K562 treated with DMSO at 1 percent for 24 hours (cell line): ENCODE measurements around the gene TMEM205. TPM values are rescaled to one million over a fixed set of nuclear protein-coding genes. Genes with fewer than 3 reads are reported as not detected.

Source experiments
- total RNA-seq: library from RNA; unstranded; fragments of 300-600 nt; gene quantifications from 2 replicates; pipeline ENCODE4 v1.2.3, GENCODE V29; 2022; ENCODE audit warnings: low read depth; ENCODE audit not compliant: insufficient read depth

The TMEM205 gene
- total RNA-seq = 107 and 112 TPM in 2 replicates

GRCh38 chr19:11346104-11346940 lies at the start of gene TMEM205, which contains the start of gene CCDC159:
TMEM205 (minus strand) TSS chr19:11346268; CDS start chr19:11345619, 649 bp downstream.
CCDC159 (plus strand) TSS chr19:11346519; CDS start chr19:11346607, 88 bp downstream.

GRCh38 chr19:11374433-11375142 lies 28.5 kb upstream of the TMEM205 start, which contains the start of gene SWSAP1:
SWSAP1 (plus strand) TSS chr19:11374666; CDS start chr19:11374681, 15 bp downstream.

GRCh38 chr19:11355160-11356073 lies 9.3 kb upstream of the TMEM205 start, which contains the start of gene PLPPR2:
PLPPR2 (plus strand) TSS chr19:11355432; CDS start chr19:11357674, 2,242 bp downstream.

GRCh38 chr19:11339254-11340098 lies 6.6 kb downstream of the TMEM205 start, which contains the start of gene RAB3D:
RAB3D (minus strand) TSS chr19:11339657; CDS start chr19:11337399, 2,258 bp downstream.

GRCh38 chr19:11295665-11296245 lies 50.3 kb downstream of the TMEM205 start, which contains the start of gene TSPAN16:
TSPAN16 (plus strand) TSS chr19:11296160; CDS start chr19:11296298, 138 bp downstream.

Other genes with a start within 250 kb of the TMEM205 start
- gene SPC24, start 190.5 kb downstream of the TMEM205 start, total RNA-seq = 40.1 and 40.5 TPM in 2 replicates
- 44.3 and 58.6 TPM in 2 replicates for gene KANK2, start 148.7 kb downstream of the TMEM205 start, total RNA-seq
- gene ANGPTL8, start 106.6 kb downstream of the TMEM205 start, total RNA-seq = not detected in 2 replicates
- 12.1 and 12.5 TPM in 2 replicates for gene DOCK6, start 83.7 kb downstream of the TMEM205 start, total RNA-seq
- gene TSPAN16, start 50.1 kb downstream of the TMEM205 start, total RNA-seq = not detected in 2 replicates
- 5.1 and 5.7 TPM in 2 replicates for gene RAB3D, start 6.6 kb downstream of the TMEM205 start, total RNA-seq
- gene CCDC159, start 251 bp upstream of the TMEM205 start, total RNA-seq = 14.3 and 19.7 TPM in 2 replicates
- gene PLPPR2, start 9.2 kb upstream of the TMEM205 start, total RNA-seq = 41.0 and 41.2 TPM in 2 replicates
- gene SWSAP1, start 28.4 kb upstream of the TMEM205 start, total RNA-seq = 3.0 and 5.2 TPM in 2 replicates
- gene EPOR, start 38.0 kb upstream of the TMEM205 start, total RNA-seq = 14.7 and 15.9 TPM in 2 replicates
- 1.6 and 2.7 TPM in 2 replicates for gene RGL3, start 73.0 kb upstream of the TMEM205 start, total RNA-seq
- gene ODAD3, start 88.9 kb upstream of the TMEM205 start, total RNA-seq = 0.50 and 1.2 TPM in 2 replicates
- 404 and 415 TPM in 2 replicates for gene PRKCSH, start 89.4 kb upstream of the TMEM205 start, total RNA-seq
- 0.05 TPM in 1 of 2 replicates, not detected in the other for gene ELAVL3, start 134.8 kb upstream of the TMEM205 start, total RNA-seq
- 11.6 and 20.0 TPM in 2 replicates for gene ZNF653, start 159.6 kb upstream of the TMEM205 start, total RNA-seq
- 46.1 and 50.7 TPM in 2 replicates for gene ECSIT, start 182.9 kb upstream of the TMEM205 start, total RNA-seq
- 4.3 and 7.9 TPM in 2 replicates for gene CNN1, start 192.6 kb upstream of the TMEM205 start, total RNA-seq
- 141 and 149 TPM in 2 replicates for gene ELOF1, start 213.0 kb upstream of the TMEM205 start, total RNA-seq
- 26.9 and 28.5 TPM in 2 replicates for gene ACP5, start 231.4 kb upstream of the TMEM205 start, total RNA-seq